GM19238 (cell line): ENCODE data around the gene DDX41.

Source experiments
- DNase-seq: peaks from one replicate; pipeline ENCODE4 v3.0.0; 2011; ENCODE audit warnings: low spot score; ENCODE audit not compliant: insufficient read length

DDX41 gene

DNA sequence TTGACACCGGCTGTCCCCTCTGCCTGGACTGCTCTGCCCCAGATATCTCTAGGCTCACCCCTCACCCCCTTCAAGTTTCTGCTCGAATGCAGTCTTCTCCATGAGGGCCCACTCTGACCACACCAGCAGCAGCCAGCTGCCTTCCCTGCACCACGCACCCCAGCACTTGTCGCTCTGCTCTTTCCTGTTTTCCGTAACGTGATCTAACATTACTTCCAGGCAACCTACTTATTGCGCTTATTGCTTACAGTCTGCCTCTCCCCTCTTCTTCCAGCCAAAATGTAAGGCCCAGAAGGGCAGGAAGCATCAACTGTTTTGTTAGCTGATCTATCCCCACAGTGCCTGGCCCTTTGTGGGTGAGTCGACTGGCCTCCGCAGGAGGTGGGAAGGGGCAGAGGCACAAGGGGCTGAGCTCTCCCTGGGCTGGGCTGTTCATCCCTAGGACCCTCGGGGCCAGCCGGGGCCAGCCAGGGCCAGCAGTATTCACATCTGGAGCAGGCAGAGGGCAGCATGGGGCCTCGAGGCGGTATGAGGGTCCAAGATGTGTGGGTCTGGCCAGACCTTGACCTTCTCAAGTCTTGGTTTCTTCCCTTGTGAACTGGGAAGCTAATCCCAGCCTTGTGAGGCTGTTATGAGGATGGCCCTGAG lies 31.7 kb downstream of the DDX41 start:
- no peak for DNase-seq

DNA sequence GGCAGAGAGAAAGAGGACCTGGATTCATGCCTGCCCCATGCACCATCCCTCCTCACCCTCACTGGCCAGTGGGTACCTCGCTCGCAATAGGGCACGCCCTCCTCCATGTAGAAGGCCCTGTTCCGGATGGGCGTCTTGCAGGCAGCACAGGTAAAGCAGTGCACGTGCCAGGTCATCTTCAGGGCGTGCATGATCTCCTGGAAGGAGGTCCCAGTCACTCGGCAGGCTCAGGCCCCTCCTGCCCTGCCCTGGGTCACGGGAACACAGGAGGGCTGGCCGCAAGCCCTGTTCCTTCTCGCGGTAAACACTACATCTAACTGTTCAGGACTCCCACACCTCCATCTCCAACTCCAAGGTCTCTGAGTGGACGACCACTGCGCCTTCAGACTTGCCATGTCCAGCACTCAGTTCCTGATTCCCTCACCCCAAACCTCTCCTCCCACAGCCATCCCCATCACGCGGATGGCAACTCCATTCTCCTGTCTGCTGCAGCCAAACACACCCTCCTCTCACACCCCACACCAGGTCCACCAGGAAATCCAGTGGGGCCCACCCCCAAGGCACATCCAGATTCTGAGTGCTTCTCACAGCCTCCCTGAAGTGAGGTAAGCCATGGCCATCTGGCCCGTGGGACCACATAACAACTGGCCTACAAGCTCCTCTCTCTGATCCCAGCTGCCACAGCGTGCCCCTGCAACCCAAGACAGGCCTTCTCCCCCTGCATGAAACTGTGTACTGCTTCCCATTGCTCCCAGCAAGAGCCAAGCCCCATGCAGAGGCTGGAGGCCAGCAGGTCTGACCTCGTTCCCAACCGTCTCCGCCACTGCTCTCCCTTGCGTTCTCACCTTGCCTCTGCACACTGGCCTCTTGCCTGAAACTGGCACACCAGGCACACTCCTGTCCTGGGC lies 32.5 kb downstream of the DDX41 start:
- no peak for DNase-seq

DNA sequence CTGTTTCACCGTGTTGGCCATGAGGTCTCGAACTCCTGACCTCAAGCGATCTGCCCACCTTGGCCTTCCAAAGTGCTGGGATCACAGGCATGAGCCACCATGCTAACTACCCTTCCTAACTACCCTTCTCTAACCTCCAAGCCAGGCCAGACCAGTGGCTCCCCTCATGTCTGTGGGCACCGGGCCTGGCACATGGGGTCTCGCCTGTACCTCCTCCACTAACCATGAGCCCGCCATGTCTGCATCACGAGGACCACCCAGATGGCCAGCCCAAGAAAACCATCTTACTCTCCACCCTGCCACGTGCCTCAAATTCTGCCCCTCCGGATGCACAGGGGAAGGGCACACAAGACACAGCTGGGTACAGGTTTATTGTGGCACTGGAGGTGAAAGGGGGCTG lies 33.7 kb downstream of the DDX41 start:
- no peak for DNase-seq

DNA sequence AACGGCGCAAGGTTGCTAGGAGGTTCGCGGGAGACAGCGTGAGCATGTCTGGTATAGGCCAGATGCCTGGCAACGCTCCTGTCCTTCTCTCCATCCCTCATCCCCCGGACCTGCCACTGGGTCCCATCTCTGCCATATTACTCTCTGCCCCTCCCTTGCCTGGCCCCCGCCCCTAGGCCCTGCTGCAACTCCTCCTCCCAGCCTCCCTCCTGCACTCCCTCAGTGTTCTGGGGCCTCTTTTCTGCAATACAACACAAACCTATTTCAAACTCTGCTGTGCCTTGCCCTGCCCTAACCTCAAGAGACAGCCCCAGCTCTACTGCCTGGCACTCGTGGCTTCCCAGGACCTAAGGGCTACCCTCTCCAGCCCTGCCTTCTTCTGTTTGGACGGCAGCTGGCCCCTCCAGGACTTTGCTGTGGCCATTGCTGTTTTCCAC lies 34.4 kb downstream of the DDX41 start:
- DNase-seq = no peak

DNA sequence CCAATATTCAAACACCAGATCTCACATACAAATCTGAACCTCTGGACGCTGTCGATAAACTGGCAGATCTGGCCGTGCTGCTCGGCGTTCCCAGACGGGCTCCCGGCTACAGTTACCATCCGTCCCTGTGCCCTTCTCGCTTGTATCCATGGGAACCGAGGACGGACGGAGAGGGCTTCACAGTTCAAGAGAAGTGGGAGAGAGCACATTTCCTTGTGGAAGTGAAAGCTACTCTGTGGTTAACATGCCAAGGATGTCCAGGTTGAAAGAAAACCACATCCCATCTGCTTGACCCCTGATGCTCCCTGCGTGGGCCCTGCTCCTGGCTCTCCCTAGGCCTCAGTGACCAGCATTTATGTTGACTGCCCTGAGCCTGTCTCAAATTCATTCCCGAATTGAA lies 37.0 kb downstream of the DDX41 start:
- no peak for DNase-seq

DNA sequence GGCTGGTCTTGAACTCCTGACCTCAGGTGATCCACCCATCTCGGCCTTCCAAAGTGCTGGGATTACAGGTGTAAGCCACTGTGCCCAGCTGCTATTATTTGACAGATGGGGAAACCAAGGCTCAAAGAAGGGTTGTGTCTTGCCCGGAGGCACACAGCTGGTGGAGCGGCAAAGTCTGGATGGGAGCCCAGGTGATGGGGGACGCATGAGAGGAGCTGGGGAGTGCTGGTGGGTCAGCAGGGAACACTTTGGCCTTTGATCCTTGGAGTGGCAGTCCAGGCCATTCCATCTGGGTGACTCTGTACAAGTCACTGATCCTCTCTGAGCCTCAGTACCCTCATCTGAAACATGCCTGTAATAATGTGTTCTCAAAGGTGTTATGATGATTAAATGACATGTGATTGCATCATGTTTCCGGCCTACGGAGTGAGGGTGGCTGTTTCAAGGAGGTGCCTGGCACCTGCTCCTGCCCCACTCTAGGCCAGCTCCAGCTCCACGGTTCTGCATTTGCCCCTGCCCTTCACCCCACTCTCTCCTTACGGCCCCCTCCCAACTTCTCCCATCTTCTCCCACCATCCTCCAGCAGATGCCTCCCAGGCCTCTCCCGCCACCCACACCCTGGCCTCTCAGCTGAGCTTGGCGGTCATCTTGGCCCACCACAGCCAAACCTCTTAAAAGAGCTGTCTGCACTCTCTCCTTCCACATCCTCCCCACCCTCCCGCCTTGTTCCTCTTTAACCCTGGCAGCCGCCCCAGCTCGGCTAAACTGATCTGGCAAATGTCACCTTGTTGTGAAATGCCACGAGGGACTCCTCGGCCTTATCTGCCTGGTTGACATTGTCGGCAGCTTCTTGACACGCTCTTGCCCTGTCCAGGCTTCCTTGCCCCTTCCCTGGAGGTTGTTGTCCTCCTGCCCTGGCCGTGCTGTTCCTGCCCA lies 37.8 kb downstream of the DDX41 start:
- no peak for DNase-seq

DNA sequence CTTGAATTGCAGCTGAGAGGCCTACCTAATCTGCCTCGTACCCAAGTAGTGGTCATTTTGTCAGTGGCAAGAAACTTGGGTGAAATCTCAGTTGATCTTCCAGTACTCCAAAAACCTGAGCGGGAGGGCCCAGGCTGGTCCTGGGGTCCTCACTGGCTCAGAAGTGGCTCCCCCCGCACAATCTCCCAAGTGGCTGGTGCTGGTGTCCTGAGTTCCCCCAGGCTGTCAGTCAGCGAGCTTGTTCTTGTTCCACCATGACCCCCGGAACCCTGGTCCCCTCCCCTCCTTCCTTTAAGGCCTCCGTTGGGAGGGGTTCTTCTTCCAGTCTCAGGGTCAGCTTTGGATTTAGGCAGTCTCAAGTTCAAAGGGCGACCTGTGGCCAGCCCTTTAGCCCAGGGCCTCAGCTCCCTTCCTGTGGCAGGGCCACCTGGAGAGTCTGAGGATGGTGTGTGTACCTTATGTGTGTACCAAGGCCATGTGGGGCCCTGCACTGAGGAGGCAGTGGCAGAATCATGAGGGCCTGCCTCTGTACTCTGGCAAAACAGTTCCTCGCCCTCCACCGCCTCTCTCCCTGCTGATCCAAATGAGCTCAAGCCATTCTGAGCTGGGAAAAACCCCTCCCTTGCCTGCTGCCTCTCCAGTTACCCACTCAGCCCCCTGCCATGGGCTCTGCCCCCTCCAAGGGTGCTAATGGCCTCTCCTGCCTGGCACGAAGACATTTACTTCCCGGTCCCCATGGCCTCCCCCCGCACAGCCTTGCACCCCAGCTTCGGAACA lies 38.9 kb downstream of the DDX41 start:
- no peak for DNase-seq

DNA sequence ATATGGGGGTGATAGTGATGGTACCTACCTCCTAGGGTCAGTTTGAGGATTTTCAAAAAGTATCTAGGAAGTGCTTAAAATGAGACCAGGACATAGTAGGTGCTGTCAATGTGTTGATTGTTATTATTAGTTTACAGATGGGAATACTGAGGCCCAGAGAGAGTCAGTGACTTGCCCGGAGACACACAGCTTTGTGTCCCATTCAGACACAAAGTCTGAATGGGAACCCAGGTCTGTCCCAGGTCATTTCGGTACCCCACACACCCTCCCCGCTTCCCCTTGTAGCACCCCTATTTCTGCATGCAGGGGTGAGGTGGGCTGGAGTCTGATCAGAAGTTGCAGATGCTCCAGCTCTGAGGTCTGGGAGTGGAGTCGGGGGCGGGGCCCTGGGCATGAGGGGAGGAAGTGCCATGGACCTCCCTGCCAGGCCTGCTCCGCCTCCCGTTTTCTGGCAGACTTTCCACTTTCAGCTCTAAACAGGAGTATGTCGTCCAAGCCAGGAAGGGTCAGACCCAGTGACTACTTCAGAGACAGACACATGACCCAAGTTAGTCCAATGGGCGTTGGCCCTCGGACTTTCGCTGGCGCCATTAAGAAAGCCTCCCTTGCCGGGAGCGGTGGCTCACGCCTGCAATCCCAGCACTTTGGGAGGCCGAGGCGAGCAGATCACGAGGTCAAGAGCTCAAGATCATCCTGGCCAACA lies 40.1 kb downstream of the DDX41 start:
- no peak for DNase-seq

DNA sequence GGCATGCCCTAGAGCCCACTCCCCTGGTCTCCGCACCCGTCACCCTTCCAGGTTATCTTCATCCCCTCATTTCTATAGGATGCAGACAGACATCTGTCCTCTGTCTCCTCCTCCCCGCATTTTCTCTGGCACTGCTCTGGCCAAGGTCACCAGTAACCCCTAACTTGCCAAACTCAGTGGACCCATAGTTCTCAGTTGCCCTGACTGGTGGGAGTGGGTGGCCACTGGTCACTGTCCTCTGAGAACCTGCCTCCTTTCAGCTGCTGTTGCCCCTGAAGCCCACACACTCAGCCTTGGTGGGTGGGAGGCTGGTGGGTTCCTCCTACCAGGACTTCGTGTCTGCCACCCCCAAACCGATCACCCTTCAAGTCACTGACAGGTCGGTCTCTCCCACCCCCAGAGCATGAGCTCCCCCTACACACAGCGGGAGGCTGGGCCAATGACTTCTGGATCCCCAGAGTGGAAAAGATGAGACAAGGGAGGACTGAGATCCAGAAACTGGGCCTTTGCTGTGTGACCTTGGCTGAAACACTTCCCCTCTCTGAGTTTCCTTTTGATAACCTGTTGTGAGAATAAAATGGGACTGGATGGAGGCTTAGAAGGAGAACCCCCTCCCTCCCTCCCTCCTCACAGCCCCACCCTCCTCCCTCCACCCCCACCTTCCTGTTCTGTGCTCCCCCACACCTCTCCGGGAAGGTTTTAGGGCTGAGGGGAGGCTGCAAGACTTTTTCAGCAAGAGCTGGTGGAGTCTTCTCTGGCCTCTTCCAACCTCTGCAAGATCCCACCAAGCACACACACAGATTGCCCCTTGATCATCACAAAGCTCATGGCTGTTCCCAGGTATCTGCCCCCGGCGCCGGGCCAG lies 41.0 kb downstream of the DDX41 start:
- DNase-seq = no peak

DNA sequence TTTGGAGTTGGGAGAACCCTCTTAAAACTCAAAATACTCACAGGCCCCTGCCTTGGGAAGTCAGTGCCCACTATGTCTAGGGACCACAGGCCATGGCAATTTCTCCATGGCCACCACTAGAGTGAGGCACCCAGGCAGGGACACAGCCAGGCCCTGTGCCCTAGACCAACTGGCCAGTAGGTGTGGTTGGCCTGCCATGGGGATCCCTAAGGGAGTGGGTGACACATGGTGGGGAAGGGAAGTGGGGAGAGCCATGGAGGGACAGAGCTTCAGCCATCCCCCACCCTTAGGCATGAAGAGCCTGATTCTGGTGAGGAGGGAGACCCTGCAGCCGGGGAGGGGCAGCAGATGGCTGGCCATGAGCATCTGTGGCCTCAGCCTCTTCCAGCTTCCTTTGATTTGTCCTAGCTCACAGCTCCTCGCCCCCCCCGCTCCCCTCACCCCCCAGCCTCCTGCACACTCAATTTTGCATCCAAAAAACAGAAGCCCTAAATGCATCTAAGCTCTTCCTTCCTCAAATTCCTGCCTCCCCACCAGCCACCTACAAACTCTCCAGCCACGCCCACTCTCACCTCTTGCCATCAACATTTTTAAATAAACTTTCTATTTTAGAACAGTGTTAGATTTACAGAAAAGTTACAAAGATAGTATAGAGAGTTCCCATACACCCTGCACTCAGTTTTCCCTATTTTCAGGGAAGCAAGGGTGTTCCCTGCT lies 41.8 kb downstream of the DDX41 start:
- no peak for DNase-seq

DNA sequence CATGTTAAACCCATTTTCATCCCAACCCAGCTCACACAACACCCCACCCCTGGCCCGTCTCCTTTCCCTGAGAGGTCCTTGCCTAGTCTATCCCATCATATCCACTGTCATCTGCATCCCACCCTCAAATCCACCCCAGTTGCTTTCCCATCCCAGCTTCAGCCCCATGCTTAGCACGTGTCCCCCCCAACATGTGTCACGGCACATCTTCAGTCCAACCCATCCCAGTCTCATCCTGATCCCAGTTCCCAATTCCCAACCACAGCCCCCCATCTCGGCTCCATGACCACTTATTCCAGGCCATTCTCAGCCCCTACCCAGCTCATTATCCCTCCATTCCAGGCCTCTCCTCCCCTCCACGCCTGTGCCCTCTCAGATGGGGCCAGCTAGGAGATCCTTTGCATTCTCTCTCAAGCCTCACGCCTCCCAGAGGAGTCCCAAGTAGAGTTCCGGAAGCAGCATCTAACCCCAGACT lies 42.7 kb downstream of the DDX41 start:
- no peak for DNase-seq

DNA sequence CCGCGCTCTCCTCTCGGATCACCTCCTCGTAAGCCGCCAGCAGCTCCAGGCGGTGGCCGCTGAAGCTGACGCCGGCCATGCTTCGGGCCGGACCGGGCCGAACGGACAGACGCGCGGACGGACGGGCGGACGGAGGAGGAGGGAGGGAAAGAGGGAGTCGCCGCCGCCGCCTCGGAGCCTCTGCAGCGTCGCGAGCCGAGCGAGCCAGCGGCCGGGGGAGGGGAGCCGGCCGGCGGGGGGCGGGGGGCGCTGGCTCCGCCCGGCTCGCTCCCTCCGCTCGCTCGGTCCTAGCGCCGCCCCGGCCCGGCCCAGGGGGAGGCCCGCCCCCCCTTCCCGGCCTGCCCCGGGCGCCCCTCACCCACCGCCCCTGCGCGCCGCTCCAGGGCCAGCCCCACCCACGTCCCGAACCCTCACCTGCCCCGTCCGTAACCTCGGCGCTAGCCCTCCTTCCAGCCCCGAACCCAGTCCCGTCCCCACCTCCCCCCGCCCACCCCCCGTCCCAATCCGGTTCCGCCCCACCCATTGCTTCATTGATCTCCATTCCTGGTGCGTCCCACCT lies 43.2 kb downstream of the DDX41 start, which contains the start of gene DBN1:
Gene DBN1 (minus strand): TSS at position 192 of the 559 bp plus-strand sequence. CDS start 113 bp downstream, at position 79.
- peak; percentile 82 for DNase-seq

DNA sequence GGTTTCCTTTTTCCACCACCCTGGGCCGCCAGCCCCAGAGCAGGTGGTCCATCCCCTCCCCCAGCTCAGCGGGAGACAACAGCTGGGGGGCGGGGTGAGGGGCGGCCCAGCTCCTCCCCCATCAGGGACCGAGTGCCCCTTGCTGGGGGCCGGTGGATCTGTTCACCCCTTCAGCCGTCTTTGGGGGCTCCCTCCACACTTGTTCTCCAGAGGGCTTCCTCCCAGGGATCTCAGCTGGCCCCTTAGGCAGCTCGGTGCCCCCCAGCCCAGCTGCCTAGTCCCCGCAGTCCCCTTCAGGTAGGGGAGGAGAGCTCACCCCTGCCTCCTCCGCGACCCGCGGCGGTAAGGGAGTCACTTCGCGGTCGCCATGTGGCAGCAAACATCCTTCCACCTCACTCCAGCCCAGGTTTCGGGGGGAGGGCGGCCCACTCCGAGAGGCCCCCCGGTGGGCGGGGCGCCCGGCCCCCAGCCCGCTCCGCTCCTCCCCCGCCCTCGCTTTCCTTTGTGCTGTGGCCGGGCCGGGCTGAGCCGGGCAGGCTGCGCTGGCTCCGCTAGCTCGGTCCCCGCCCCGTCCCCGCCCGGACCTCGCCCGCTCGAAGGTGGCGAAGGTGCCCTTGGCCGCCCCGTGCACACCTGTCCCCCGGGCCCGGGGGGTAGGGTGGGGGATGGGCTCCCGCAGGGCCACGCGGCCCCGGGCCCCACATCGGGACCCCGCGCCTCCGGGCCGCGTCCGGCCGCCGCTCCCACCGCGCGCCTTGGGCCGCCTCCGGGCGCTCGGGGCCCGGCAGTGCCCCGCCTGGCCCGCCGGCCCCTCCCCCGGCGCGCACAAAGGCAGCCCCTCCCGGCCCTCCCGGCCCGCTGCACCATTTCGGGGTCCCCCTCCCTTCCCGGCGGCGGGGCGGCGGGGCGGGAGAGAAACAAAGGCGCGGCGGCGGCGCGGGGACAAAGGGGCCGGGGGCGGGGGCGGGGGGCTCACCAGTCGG lies 44.0 kb downstream of the DDX41 start:
- peak; percentile 82 for DNase-seq

DNA sequence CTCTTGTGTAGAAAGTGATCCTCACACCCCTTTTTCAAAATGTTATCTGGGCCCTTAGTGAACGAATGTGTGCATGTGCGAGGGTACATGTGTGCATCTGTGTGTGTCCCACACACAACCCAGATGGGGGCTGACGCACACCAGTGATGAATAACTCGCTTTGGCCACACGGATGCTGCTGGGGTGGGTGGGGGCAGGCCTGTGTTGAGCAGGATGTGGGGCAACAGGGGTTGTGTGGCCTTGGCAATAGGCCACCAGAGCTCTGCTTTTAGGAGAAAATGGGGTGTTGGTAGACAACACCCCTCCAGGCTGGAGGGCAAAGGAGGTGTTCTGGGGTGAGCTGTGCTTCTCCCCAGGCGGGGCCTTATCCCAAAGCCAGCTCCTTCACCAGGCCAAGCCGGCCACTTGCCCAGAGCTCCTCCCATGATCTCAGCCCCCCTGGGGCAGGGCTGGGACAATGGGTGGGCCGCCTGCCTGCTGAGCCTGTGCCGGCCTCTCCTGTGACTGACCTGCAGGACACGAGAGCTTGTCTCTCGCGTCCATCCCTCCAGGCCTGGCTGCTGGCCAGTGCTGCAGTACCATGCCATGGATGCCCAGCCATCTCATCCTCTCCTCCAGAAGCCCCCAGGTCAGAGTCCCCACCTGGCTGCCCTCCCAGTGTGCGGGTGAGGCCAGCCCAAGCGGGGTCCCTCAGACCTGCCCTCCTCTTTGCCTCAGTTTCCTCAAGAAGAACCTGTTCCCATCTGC lies 45.0 kb downstream of the DDX41 start:
- no peak for DNase-seq

DNA sequence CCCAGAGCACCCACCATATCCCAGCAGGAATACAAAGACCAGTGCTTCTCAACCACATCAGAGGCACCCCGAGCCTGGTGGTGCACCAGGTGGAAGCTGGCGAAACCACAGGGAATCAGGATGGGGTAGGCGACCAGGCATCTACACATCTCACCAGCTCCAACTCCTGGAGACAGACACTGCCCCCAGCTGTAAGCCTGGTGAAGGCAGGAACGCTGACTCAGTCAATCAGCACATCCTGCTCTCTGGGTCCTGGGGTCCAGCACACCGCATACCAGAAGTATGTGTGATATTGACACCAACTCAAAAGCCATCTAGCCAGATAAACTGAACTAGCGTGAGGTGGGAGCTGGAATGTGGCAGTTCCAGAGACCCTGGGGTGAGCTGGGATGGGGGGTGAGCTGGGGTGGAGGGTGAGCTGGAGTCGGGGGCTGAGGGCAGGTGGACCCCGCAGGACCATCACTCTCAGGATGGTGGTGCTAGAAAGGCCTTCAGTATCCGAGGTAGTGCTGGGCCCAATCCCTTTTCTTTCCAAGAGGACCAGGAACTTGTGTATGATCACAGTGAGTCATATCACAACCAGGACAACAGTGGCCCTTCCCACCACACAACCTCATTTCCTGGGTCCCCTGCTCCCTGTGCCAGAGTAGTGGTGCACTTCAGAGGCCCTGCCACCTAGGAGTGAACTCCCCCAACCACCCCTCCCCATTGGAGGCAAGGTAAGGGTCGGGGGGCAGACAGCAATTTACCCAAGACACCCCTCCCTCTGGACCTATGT lies 45.8 kb downstream of the DDX41 start:
- no peak for DNase-seq
